Measurements from ENCODE around the gene TRDMT1. TPM values are rescaled to one million over a fixed set of nuclear protein-coding genes. Genes with fewer than 3 reads are reported as not detected.

The TRDMT1 gene
- total RNA-seq, 1 experiment from 2014 or later = 20.2 TPM

DNA sequence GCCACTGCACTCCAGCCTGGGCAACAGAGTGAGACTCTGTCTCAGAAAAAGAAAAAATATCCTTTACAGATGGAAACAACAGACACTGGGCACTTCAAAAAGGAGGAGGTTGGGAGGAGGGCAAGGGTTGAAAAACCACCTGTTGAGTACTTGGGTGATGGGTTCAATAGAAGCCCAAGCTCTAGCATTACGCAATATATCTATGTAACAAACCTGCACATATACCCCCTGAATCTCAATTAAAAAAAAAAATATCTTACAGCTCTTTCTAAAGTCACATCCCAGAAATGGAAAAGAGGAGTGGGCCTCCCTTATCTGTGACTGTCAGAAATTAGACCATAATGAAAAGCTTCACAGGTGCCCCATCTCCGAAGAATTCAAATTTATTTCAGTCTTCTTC is 38.6 kb upstream of the TRDMT1 start:
- H2BK5ac ChIP-seq (ENCODE audit: insufficient read length, low read length) = no peak overlapping the region
- no peaks in the 10 kb centered on the region for H3K27me3 Mint-ChIP-seq (ENCODE audit: low read depth)
- no peak overlapping the region for H2BK15ac ChIP-seq (ENCODE audit: low read depth, low read length)
- no peak overlapping the region for H3K4me2 ChIP-seq (ENCODE audit: insufficient read depth, insufficient read length, low read length)
- no peak overlapping the region for H2AK5ac ChIP-seq (ENCODE audit: insufficient read length, low read length)
- H3K23ac ChIP-seq (ENCODE audit: insufficient read length, low read depth, low read length) = no peak overlapping the region
- H3K36me3 Mint-ChIP-seq (ENCODE audit: insufficient read depth in 1 of 3, low read depth in 3 of 3) = peaks cover 9 to 25% (median 23%) of the 10 kb centered on the region in 3 experiments
- no peak overlapping the region for H2AFZ ChIP-seq (ENCODE audit: low read length)
- H3K4me3 Mint-ChIP-seq = no peak overlapping the region
- H2BK120ac ChIP-seq (ENCODE audit: low read depth, low read length, poor library complexity, severe bottlenecking) = no peak overlapping the region
- H3K79me2 ChIP-seq (ENCODE audit: insufficient read depth, low read length) = no peaks in the 10 kb centered on the region
- no peaks in the 10 kb centered on the region for H3K9me3 ChIP-seq (ENCODE audit: control insufficient read depth, low read depth, low read length)
- no peak overlapping the region for H4K91ac ChIP-seq (ENCODE audit: insufficient read length, low read depth, low read length)
- no peak overlapping the region for H3K27ac ChIP-seq (ENCODE audit: insufficient read length, low read depth, low read length)
- no peaks in the 10 kb centered on the region for H3K4me1 ChIP-seq (ENCODE audit: insufficient read depth, low read length)
- no peaks in the 10 kb centered on the region for H3K9me3 Mint-ChIP-seq
- no peaks in the 10 kb centered on the region for H4K20me1 ChIP-seq (ENCODE audit: control insufficient read depth, insufficient read depth, insufficient read length)
- no CpG with 5 or more reads among the region's 2 CpGs for WGBS (ENCODE audit: extremely low coverage, insufficient read length, low lambda C conversion rate)
- H3K18ac ChIP-seq (ENCODE audit: insufficient read length, low read depth, low read length) = no peak overlapping the region
- no peak overlapping the region for H4K5ac ChIP-seq (ENCODE audit: insufficient read length, low read depth, low read length)
- no peak overlapping the region for H2BK20ac ChIP-seq (ENCODE audit: low read depth, low read length, poor library complexity, severe bottlenecking)
- no peak overlapping the region for H3K14ac ChIP-seq (ENCODE audit: insufficient read depth, low read length)
- H3K9ac ChIP-seq (ENCODE audit: extremely low read depth, insufficient read length, low read length) = no peak overlapping the region
- no peaks in the 10 kb centered on the region for H3K79me1 ChIP-seq (ENCODE audit: insufficient read depth, low read depth, low read length, poor library complexity, severe bottlenecking)
- no peak overlapping the region for H3T11ph ChIP-seq (ENCODE audit: low read length)
- H3K4ac ChIP-seq (ENCODE audit: low read depth, low read length) = no peak overlapping the region
- no peak overlapping the region for H3K56ac ChIP-seq (ENCODE audit: insufficient read length, low read depth, low read length)
- H3K4me1 Mint-ChIP-seq = no peaks in the 10 kb centered on the region
- no peak for DNase-seq
- H4K8ac ChIP-seq (replicated peaks; ENCODE audit: insufficient read length, low read depth, low read length) = no peak overlapping the region
- TF ChIP-seq, protein P1, sequence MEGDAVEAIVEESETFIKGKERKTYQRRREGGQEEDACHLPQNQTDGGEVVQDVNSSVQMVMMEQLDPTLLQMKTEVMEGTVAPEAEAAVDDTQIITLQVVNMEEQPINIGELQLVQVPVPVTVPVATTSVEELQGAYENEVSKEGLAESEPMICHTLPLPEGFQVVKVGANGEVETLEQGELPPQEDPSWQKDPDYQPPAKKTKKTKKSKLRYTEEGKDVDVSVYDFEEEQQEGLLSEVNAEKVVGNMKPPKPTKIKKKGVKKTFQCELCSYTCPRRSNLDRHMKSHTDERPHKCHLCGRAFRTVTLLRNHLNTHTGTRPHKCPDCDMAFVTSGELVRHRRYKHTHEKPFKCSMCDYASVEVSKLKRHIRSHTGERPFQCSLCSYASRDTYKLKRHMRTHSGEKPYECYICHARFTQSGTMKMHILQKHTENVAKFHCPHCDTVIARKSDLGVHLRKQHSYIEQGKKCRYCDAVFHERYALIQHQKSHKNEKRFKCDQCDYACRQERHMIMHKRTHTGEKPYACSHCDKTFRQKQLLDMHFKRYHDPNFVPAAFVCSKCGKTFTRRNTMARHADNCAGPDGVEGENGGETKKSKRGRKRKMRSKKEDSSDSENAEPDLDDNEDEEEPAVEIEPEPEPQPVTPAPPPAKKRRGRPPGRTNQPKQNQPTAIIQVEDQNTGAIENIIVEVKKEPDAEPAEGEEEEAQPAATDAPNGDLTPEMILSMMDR (conservative IDR thresholded peaks at IDR 0.05) = no peak
- no peak overlapping the region for H3K27ac Mint-ChIP-seq
- H2BK12ac ChIP-seq (ENCODE audit: insufficient read length, low read depth, low read length) = no peak overlapping the region
- no peaks in the 10 kb centered on the region for H3K23me2 ChIP-seq (ENCODE audit: insufficient read length, low read depth, low read length, poor library complexity, severe bottlenecking)
- H3K27me3 ChIP-seq (ENCODE audit: insufficient read depth, low read length) = no peaks in the 10 kb centered on the region

All from H9 (cell line).